DOHH2 (cell line): ENCODE data around the gene TTC6.

Experiments
- H3F3A ChIP-seq: fragments of 200-600 bp; sonication (generic), shearing (Covaris generic); 2 replicates; pipeline ENCODE4 v1.6.0; 2016; ENCODE audit warnings: antibody characterized with exemption, mild to moderate bottlenecking; ENCODE audit not compliant: control insufficient read depth, insufficient read depth
- H3K27ac ChIP-seq: fragments of 200-600 bp; sonication (generic); 2 replicates; pipeline ENCODE4 v1.5.1; 2014; ENCODE audit warnings: low read depth, mild to moderate bottlenecking, low read length, moderate library complexity
- H3K27me3 ChIP-seq: fragments of 200-600 bp; sonication (generic); 2 replicates; pipeline ENCODE4 v1.6.1; 2014; ENCODE audit warnings: mild to moderate bottlenecking, low read length, mixed read lengths; ENCODE audit not compliant: control insufficient read depth
- H3K36me3 ChIP-seq: fragments of 200-600 bp; sonication (generic); 2 replicates; pipeline ENCODE4 v1.6.1; 2014; ENCODE audit warnings: mild to moderate bottlenecking, low read length, moderate library complexity, mixed read lengths; ENCODE audit not compliant: control insufficient read depth
- H3K4me1 ChIP-seq: fragments of 200-600 bp; sonication (generic); 2 replicates; pipeline ENCODE4 v1.6.1; 2014; ENCODE audit warnings: mild to moderate bottlenecking, low read length, mixed read lengths; ENCODE audit not compliant: control insufficient read depth
- H3K4me2 ChIP-seq: fragments of 200-600 bp; sonication (generic); 2 replicates; pipeline ENCODE4 v1.6.0; 2014; ENCODE audit warnings: mild to moderate bottlenecking, low read length, moderate library complexity
- H3K4me3 ChIP-seq: fragments of 200-600 bp; sonication (generic); 2 replicates; pipeline ENCODE4 v1.5.1; 2014; ENCODE audit warnings: mild to moderate bottlenecking, low read length, mixed read lengths
- H3K79me2 ChIP-seq: fragments of 200-600 bp; sonication (generic); 2 replicates; pipeline ENCODE4 v1.6.1; 2014; ENCODE audit warnings: mild to moderate bottlenecking, low read length, mixed read lengths; ENCODE audit not compliant: control insufficient read depth
- H3K9me2 ChIP-seq: fragments of 200-600 bp; sonication (generic); replicated peaks from 2 replicates; pipeline ENCODE4 v1.6.1; 2014; ENCODE audit warnings: mild to moderate bottlenecking, low read length, mixed read lengths; ENCODE audit not compliant: control insufficient read depth
- H3K9me3 ChIP-seq: fragments of 200-600 bp; sonication (generic); 2 replicates; pipeline ENCODE4 v1.6.1; 2014; ENCODE audit warnings: antibody characterized with exemption, low read length, mixed read lengths; ENCODE audit not compliant: control insufficient read depth, insufficient read depth
- H4K20me1 ChIP-seq: fragments of 200-600 bp; sonication (generic); 2 replicates; pipeline ENCODE4 v1.6.0; 2014; ENCODE audit warnings: low read depth, mild to moderate bottlenecking, antibody characterized with exemption, low read length, moderate library complexity; ENCODE audit not compliant: control insufficient read depth, insufficient read depth
- EZH2phosphoT487 ChIP-seq: fragments of 200-600 bp; sonication (generic); IDR thresholded peaks from 2 replicates; pipeline ENCODE4 v1.6.1; 2017; ENCODE audit warnings: borderline replicate concordance, mild to moderate bottlenecking, antibody characterized with exemption, low read length, moderate library complexity, mixed read lengths
- TF ChIP-seq, protein P1 (sequence below): fragments of 200-600 bp; sonication (generic); IDR thresholded peaks from one replicate; pipeline ENCODE4 v1.5.1; 2014; ENCODE audit warnings: antibody characterized with exemption, mild to moderate bottlenecking, low read depth, low read length; ENCODE audit not compliant: poor library complexity, severe bottlenecking

TTC6 gene

DNA sequence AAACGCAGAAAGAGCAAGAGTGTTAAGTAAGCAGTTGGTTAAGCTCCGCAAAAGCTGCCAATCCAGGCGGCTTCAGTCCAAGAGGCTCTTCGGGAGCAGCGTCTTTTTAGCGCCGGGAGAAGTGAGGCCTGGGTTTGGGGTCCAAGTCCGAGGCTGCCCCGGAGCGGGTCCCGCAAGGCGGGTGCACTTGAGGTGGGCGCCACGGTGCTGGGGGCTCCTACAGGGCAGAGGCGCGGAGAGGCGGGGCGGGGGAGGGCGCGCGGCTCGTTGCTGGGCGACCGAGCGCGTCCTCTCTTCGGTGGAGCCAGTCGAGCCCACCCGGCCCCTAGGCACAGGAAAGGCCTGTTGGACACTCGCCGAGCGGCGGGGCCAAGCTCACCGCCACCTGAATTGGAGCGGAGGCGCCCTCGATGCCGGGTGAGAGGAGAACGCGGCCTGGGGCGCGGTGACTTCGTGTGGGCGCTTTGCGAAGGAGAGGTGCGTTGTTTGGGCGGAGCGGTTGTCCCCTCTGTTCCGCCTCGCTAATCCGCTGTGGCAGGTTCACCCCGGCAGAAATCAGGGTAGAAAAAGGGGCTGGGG, 15.6 kb downstream of the TTC6 start:
- no peaks in the 10 kb centered on the region for H3K36me3 ChIP-seq
- TF ChIP-seq, protein P1, sequence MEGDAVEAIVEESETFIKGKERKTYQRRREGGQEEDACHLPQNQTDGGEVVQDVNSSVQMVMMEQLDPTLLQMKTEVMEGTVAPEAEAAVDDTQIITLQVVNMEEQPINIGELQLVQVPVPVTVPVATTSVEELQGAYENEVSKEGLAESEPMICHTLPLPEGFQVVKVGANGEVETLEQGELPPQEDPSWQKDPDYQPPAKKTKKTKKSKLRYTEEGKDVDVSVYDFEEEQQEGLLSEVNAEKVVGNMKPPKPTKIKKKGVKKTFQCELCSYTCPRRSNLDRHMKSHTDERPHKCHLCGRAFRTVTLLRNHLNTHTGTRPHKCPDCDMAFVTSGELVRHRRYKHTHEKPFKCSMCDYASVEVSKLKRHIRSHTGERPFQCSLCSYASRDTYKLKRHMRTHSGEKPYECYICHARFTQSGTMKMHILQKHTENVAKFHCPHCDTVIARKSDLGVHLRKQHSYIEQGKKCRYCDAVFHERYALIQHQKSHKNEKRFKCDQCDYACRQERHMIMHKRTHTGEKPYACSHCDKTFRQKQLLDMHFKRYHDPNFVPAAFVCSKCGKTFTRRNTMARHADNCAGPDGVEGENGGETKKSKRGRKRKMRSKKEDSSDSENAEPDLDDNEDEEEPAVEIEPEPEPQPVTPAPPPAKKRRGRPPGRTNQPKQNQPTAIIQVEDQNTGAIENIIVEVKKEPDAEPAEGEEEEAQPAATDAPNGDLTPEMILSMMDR, result no peak
- no peak for TF ChIP-seq EZH2phosphoT487
- no peak overlapping the region for H3K4me3 ChIP-seq
- no peaks in the 10 kb centered on the region for H3K79me2 ChIP-seq
- no peaks in the 10 kb centered on the region for H3F3A ChIP-seq
- no peak overlapping the region for H3K27ac ChIP-seq
- peaks cover 3% of the 10 kb centered on the region; the same call in 1 of the 2 replicates for H3K9me3 ChIP-seq
- no peak overlapping the region for H3K4me2 ChIP-seq
- no peaks in the 10 kb centered on the region for H3K9me2 ChIP-seq
- H3K4me1 ChIP-seq, result no peaks in the 10 kb centered on the region
- no peaks in the 10 kb centered on the region for H3K27me3 ChIP-seq
- no peaks in the 10 kb centered on the region for H4K20me1 ChIP-seq

DNA sequence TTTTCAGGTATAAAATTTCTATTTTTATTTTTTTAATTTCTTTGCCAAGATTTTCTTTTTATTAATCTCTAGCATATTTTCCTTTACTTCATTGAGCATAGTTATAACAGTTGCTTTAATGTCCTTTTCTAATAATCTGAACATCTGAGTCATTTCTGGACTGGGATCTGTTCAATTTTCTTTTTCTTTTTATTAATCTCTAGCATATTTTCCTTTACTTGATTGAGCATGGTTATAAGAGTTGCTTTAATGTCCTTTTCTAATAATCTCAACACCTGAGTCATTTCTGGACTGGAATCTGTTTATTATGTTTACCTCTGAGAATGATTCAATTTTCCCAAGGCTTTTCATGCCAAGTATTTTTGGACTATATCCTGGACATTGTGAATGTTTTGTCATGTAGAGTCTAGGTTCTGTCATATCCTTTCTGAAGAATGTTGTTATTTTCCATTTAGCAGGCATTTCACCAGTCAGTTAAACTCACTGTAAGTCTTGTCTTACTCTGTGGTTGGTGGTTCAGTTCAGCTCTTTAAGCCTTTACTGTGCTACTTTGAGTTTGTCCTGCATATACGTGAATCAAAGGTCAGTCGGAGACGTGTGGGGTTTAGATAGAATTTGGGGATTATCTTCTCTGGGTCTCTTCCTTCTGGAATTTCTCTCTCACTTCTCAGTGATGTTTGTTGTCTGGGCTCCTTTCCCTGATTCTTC, 20.3 kb downstream of the TTC6 start:
- H3K4me3 ChIP-seq, result no peak overlapping the region
- H3K4me1 ChIP-seq, result no peaks in the 10 kb centered on the region
- TF ChIP-seq EZH2phosphoT487, result no peak
- TF ChIP-seq, protein P1, result no peak
- H3F3A ChIP-seq, result no peaks in the 10 kb centered on the region
- no peaks in the 10 kb centered on the region for H3K9me2 ChIP-seq
- peaks cover 4% of the 10 kb centered on the region; the same call in 1 of the 2 replicates for H3K9me3 ChIP-seq
- H3K36me3 ChIP-seq, result no peaks in the 10 kb centered on the region
- H3K79me2 ChIP-seq, result no peaks in the 10 kb centered on the region
- H4K20me1 ChIP-seq, result no peaks in the 10 kb centered on the region
- no peak overlapping the region for H3K27ac ChIP-seq
- no peak overlapping the region for H3K4me2 ChIP-seq
- H3K27me3 ChIP-seq, result no peaks in the 10 kb centered on the region

DNA sequence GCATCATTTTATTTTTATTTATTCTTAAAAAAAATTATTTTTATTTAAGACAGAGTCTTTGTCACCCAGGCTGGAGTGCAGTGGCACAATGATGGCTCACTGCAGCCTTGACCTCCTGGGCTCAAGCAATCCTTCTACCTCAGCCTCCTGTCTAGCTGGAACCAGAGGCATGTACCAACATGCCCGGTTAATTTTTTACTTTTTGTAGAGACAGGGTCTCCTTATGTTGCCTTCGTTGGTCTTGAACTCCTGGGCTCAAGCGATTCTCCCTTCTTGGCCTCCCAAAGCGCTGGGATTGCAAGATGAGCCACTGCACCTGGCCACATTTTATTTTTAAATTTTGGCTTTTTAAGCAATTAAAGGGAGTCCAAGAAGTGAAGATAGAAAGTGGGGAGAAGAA, 21.4 kb downstream of the TTC6 start:
- Histone ChIP-seq H3K36me3 (no peaks in the 10 kb centered on the region), H3F3A (no peaks in the 10 kb centered on the region), H3K4me1 (no peaks in the 10 kb centered on the region), H3K4me3 (no peak overlapping the region), H3K9me3 (peaks cover 4% of the 10 kb centered on the region; the same call in 1 of the 2 replicates), H3K4me2 (no peak overlapping the region), H3K27me3 (no peaks in the 10 kb centered on the region), H4K20me1 (no peaks in the 10 kb centered on the region), H3K79me2 (no peaks in the 10 kb centered on the region), H3K9me2 (no peaks in the 10 kb centered on the region), H3K27ac (no peak overlapping the region)
- TF ChIP-seq, protein P1, result no peak
- TF ChIP-seq EZH2phosphoT487, result no peak
